Neuronal stem cell (in vitro differentiated cells): ENCODE measurements around the gene DNAJB11.
"Not testable (repeated sequence)": the region's sequence is repeated elsewhere in the genome, so short reads cannot be mapped to it uniquely, and the experiment has no call there.

ENCODE experiments used
- DNase-seq: peaks from one replicate; pipeline ENCODE4 v3.0.0-alpha.2; 2013; ENCODE audit warnings: low spot score
- H2AFZ ChIP-seq: one replicate; pipeline ENCODE4 v1.6.1; 2013; ENCODE audit warnings: mild to moderate bottlenecking, low read length, inconsistent platforms
- H2AK5ac ChIP-seq: 2 replicates; pipeline ENCODE4 v1.6.1; 2013; ENCODE audit warnings: low read depth, mild to moderate bottlenecking, inconsistent platforms, low read length, moderate library complexity, mixed read lengths
- H2BK120ac ChIP-seq: 2 replicates; pipeline ENCODE4 v1.6.1; 2013; ENCODE audit warnings: low read depth, mild to moderate bottlenecking, inconsistent platforms, low read length, moderate library complexity, mixed read lengths
- H2BK12ac ChIP-seq: one replicate; pipeline ENCODE4 v1.6.1; 2013; ENCODE audit warnings: low read length, inconsistent platforms
- H2BK15ac ChIP-seq: 2 replicates; pipeline ENCODE4 v1.6.1; 2013; ENCODE audit warnings: mild to moderate bottlenecking, low read length, inconsistent platforms, mixed read lengths
- H2BK5ac ChIP-seq: one replicate; pipeline ENCODE4 v1.6.1; 2013; ENCODE audit warnings: inconsistent platforms, mild to moderate bottlenecking, low read length, moderate library complexity
- H3K14ac ChIP-seq: one replicate; pipeline ENCODE4 v1.6.1; 2013; ENCODE audit warnings: low read length, inconsistent platforms
- H3K18ac ChIP-seq: 2 replicates; pipeline ENCODE4 v1.6.1; 2013; ENCODE audit warnings: low read length, inconsistent platforms
- H3K23ac ChIP-seq: 2 replicates; pipeline ENCODE4 v1.6.1; 2013; ENCODE audit warnings: low read depth, mild to moderate bottlenecking, mixed read lengths, low read length, inconsistent platforms; ENCODE audit not compliant: poor library complexity
- H3K27ac ChIP-seq: replicated peaks from 3 replicates; pipeline ENCODE4 v1.5.1; 2013; ENCODE audit warnings: low read length, inconsistent platforms
- H3K27me3 ChIP-seq, 3 experiments: 2 replicates each; pipeline ENCODE4 v1.6.1; 2013; ENCODE audit warnings: low read length in 3 of 3, mild to moderate bottlenecking in 2 of 3, inconsistent platforms in 1 of 3, low read depth in 1 of 3, mixed read lengths in 1 of 3, moderate library complexity in 1 of 3; ENCODE audit not compliant: control insufficient read depth in 3 of 3, insufficient read depth in 3 of 3
- H3K36me3 ChIP-seq, 2 donors: replicated peaks in 1 of 2; 2 replicates each; pipeline ENCODE4 v1.6.1; 2013; ENCODE audit warnings: low read length in 2 of 2; ENCODE audit not compliant: control insufficient read depth in 2 of 2, insufficient read depth in 2 of 2
- H3K4ac ChIP-seq: 2 replicates; pipeline ENCODE4 v1.6.1; 2013; ENCODE audit warnings: inconsistent platforms, mild to moderate bottlenecking, low read length, moderate library complexity
- H3K4me1 ChIP-seq, 2 donors: 1 replicate in 1 of 2; 2 replicates in 1 of 2; pipeline ENCODE4 v1.6.1; 2013; ENCODE audit warnings: low read length in 2 of 2, low read depth in 1 of 2; ENCODE audit not compliant: control insufficient read depth in 2 of 2, insufficient read depth in 1 of 2
- H3K4me2 ChIP-seq: one replicate; pipeline ENCODE4 v1.6.1; 2013; ENCODE audit warnings: mild to moderate bottlenecking, low read length, inconsistent platforms; ENCODE audit not compliant: insufficient read depth, poor library complexity, severe bottlenecking
- H3K4me3 ChIP-seq, 2 donors: 2 replicates each; pipeline ENCODE4 v1.5.1; 2013; ENCODE audit warnings: low read length in 2 of 2, mild to moderate bottlenecking in 2 of 2, inconsistent platforms in 1 of 2, moderate library complexity in 1 of 2
- H3K79me1 ChIP-seq: one replicate; pipeline ENCODE4 v1.6.1; 2013; ENCODE audit warnings: low read depth, mild to moderate bottlenecking, inconsistent platforms, low read length, moderate library complexity
- H3K9ac ChIP-seq: one replicate; pipeline ENCODE4 v1.6.1; 2013; ENCODE audit warnings: mild to moderate bottlenecking, low read depth, low read length, inconsistent platforms; ENCODE audit not compliant: poor library complexity
- H3K9me3 ChIP-seq, 2 donors: replicated peaks in 1 of 2; 2 replicates each; pipeline versions ENCODE3 to v1.6.1; 2013; ENCODE audit warnings: low read length in 2 of 2, mild to moderate bottlenecking in 2 of 2, inconsistent platforms in 1 of 2, low read depth in 1 of 2, mixed read lengths in 1 of 2, moderate library complexity in 1 of 2; ENCODE audit not compliant: control insufficient read depth in 2 of 2, insufficient read depth in 1 of 2
- H4K8ac ChIP-seq: one replicate; pipeline ENCODE4 v1.6.1; 2013; ENCODE audit warnings: low read depth, mild to moderate bottlenecking, inconsistent platforms, low read length, moderate library complexity
- H4K91ac ChIP-seq: one replicate; pipeline ENCODE4 v1.6.1; 2013; ENCODE audit warnings: low read length, low read depth, mild to moderate bottlenecking, inconsistent platforms; ENCODE audit not compliant: poor library complexity
- WGBS, 2 donors: extraction: QIAGEN DNeasy Blood & Tissue Kit; methylation state at CpG; one replicate each; pipeline ENCODE4 v1.1.7; 2013; ENCODE audit warnings: missing lambda C conversion rate in 2 of 2, mixed read lengths in 1 of 2; ENCODE audit not compliant: insufficient read length in 2 of 2, insufficient replicate concordance in 1 of 2; ENCODE audit errors: extremely low coverage in 2 of 2; 5-methylcytosine and 5-hydroxymethylcytosine counted together

The DNAJB11 gene

GRCh38 chr3:186569361-186569760 is 1.2 kb upstream of the DNAJB11 start:
- not testable (repeated sequence) for H3K27ac ChIP-seq, H2BK5ac ChIP-seq, H2BK12ac ChIP-seq, H3K79me1 ChIP-seq, H3K9me3 ChIP-seq, H4K8ac ChIP-seq, H3K9ac ChIP-seq, H4K91ac ChIP-seq, H2AK5ac ChIP-seq, DNase-seq, H3K4me1 ChIP-seq, H2BK120ac ChIP-seq, H3K14ac ChIP-seq, H3K27me3 ChIP-seq, H3K18ac ChIP-seq, H3K23ac ChIP-seq, H2BK15ac ChIP-seq, H3K4ac ChIP-seq, H2AFZ ChIP-seq
- Histone ChIP-seq H3K36me3 (peaks cover 0 to 25% of the 10 kb centered on the region in 2 donors), H3K4me3 (peak overlapping the region in 1 of 2 donors; percentile 76), H3K4me2 (peak overlapping the region; percentile 72)
- no CpG with 5 or more reads among the region's 11 CpGs for WGBS, 2 donors

GRCh38 chr3:186569779-186570095 is 783 bp upstream of the DNAJB11 start:
- H3K27ac ChIP-seq, result no peak overlapping the region

GRCh38 chr3:186570941-186571643 is 572 bp downstream of the DNAJB11 start:
- Histone ChIP-seq H3K4me3 (peak overlapping the region; percentile 76 to 99), H3K23ac (peak overlapping the region; percentile 87), H3K27ac (no peak overlapping the region), H2BK15ac (no peak overlapping the region), H3K79me1 (peaks cover 8% of the 10 kb centered on the region), H2BK120ac (peak overlapping the region; percentile 4), H3K9me3 (no peaks in the 10 kb centered on the region), H2BK12ac (no peak overlapping the region), H3K27me3 (no peaks in the 10 kb centered on the region), H2BK5ac (peak overlapping the region; percentile 88), H3K4me2 (peak overlapping the region; percentile 83), H4K8ac (no peak overlapping the region), H4K91ac (no peak overlapping the region), H3K4me1 (peaks cover 6 to 10% of the 10 kb centered on the region in 2 donors), H3K4ac (no peak overlapping the region), H3K18ac (peak overlapping the region; percentile 95), H2AFZ (peak overlapping the region; percentile 95), H3K9ac (peak overlapping the region; percentile 98), H3K36me3 (peaks cover 5 to 43% of the 10 kb centered on the region in 2 donors), H3K14ac (no peak overlapping the region), H2AK5ac (peak overlapping the region; percentile 58)
- DNase-seq, result no peak
- no CpG with 5 or more reads among the region's 21 CpGs for WGBS, 2 donors

More at GRCh38 chr3:186569779-186570095, 783 bp upstream of the DNAJB11 start:
- H3K79me1 ChIP-seq, result peaks cover 8% of the 10 kb centered on the region
- H2BK120ac ChIP-seq, result no peak overlapping the region
- no peak overlapping the region for H4K91ac ChIP-seq
- H3K23ac ChIP-seq, result no peak overlapping the region
- no peak overlapping the region for H2AK5ac ChIP-seq
- H3K18ac ChIP-seq, result no peak overlapping the region
- no peak overlapping the region for H2BK12ac ChIP-seq
- DNase-seq, result no peak
- peaks cover 6 to 10% of the 10 kb centered on the region in 2 donors for H3K4me1 ChIP-seq
- H2AFZ ChIP-seq, result peak overlapping the region; percentile 89
- peak overlapping the region; percentile 72 for H3K4me2 ChIP-seq
- no peak overlapping the region for H3K9ac ChIP-seq
- H3K36me3 ChIP-seq, result peaks cover 0 to 29% of the 10 kb centered on the region in 2 donors
- H2BK15ac ChIP-seq, result no peak overlapping the region
- no peak overlapping the region for H2BK5ac ChIP-seq
- H3K4me3 ChIP-seq, result peak overlapping the region; percentile 76 to 90
- no peak overlapping the region for H3K14ac ChIP-seq
- no CpG with 5 or more reads among the region's 7 CpGs for WGBS, 2 donors
- H4K8ac ChIP-seq, result no peak overlapping the region
- H3K27me3 ChIP-seq, result no peaks in the 10 kb centered on the region
- H3K4ac ChIP-seq, result no peak overlapping the region
- H3K9me3 ChIP-seq, result no peaks in the 10 kb centered on the region

GRCh38 chr3:186571644-186572013 is 1.1 kb downstream of the DNAJB11 start:
- H3K27ac ChIP-seq, result no peak overlapping the region
- H3K4me1 ChIP-seq, result peaks cover 3 to 9% of the 10 kb centered on the region in 2 donors
- H3K4me3 ChIP-seq, result peak overlapping the region in 1 of 2 donors; percentile 76
- DNase-seq, result no peak
- no peak overlapping the region for H2AK5ac ChIP-seq
- no peak overlapping the region for H2AFZ ChIP-seq
- H3K27me3 ChIP-seq, result no peaks in the 10 kb centered on the region
- no peak overlapping the region for H2BK120ac ChIP-seq
- WGBS, 2 donors, result no CpG with 5 or more reads among the region's 2 CpGs
- no peak overlapping the region for H2BK5ac ChIP-seq
- H3K14ac ChIP-seq, result no peak overlapping the region
- no peak overlapping the region for H2BK15ac ChIP-seq
- H2BK12ac ChIP-seq, result no peak overlapping the region
- no peak overlapping the region for H3K4me2 ChIP-seq
- no peak overlapping the region for H3K4ac ChIP-seq
- H3K9me3 ChIP-seq, result no peaks in the 10 kb centered on the region
- H3K9ac ChIP-seq, result no peak overlapping the region
- no peak overlapping the region for H4K8ac ChIP-seq
- no peak overlapping the region for H3K23ac ChIP-seq
- no peak overlapping the region for H3K18ac ChIP-seq
- no peak overlapping the region for H4K91ac ChIP-seq
- peaks cover 8% of the 10 kb centered on the region for H3K79me1 ChIP-seq
- peaks cover 9 to 48% of the 10 kb centered on the region in 2 donors for H3K36me3 ChIP-seq
